Activated CD4-positive, alpha-beta T cell treated with anti-CD3 and anti-CD28 coated beads, Interleukin-2, amount 50 U/mL, for 1 hour (primary cell): ENCODE measurements around the gene TRIM44.

Experiments
- DNase-seq: peaks from one replicate; pipeline ENCODE4 v3.0.0-alpha.2; 2020

The TRIM44 gene

DNA sequence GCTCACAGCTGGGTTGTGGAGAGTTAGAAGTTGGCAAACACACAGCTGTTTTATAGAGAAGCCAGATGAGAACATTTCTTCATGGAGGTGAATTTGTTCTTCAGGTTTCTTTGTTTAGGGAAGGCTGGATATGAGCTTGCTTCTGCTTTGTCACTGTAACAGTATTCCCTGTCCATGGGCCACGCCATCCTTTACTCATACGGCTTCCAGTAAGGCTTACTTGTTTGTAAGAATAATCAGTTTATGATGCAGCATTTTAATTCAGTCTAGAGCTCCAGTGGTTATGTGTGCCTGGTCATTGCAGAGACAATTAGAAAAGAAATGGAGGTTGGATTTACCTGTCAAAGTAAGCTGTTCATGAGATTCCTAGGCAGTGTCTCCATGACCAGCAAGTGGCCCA is 131.8 kb downstream of the TRIM44 start:
- no peak for DNase-seq

DNA sequence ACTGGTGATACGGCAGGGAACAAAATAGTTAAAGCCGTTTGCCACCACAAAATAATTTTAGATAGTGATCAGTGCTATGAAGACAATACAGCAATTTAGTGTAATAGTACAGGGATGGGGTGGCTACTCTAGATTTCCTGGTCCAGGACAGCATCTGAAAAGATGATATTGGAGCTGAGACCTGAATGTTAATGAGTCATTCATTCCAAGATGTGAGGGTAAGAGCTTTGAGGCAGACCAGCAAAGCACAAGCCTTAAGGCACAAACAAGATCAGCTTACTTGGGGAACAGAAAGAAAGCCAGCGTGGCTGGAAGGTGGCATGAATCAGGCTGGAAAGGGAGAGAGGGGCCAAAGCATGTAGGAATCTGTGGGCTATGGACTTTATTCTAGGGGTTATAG is 132.3 kb downstream of the TRIM44 start:
- no peak for DNase-seq

GRCh38 chr11:35796562-35796961 is 134.0 kb downstream of the TRIM44 start:
- DNase-seq, result no peak

DNA sequence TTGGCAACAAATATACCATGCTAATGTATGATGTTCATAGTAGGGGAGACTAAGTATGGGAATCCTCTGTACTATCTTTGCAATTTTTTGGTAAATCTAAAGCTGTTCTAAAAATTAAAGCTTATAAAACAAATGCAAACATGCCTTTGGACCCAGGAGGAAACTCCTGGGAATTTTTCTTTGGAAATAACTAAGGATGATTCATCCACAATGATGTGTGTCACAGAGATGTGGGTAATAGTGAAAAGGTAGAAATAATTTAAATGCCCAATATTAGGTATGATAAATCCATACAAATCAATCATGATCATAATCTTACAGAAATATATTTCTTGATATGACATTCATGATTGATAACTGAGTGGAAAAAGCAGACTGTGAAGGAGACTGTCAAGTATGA is 135.8 kb downstream of the TRIM44 start:
- no peak for DNase-seq

DNA sequence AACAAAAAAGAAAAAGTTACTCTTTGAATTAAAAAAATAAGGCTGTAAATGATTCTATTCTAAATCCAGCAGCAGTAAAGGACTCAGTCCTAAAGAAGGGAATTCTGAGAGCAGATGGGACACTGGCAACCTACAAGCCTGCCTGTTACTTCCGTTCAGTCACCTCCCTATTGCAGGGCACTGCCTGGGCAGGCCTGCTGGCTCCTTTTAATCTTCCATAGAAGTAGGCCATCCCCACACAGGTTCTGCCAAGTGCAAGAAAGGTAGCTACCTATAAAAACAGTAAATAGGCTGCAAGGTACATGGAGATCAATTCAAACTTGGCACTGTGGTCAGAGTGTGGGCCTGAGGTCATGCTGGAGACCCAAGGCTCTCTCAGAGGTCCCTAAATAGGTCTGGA is 136.4 kb downstream of the TRIM44 start:
- DNase-seq, result no peak

- DNase-seq, result no peak
These were observed 137.1 kb downstream of the TRIM44 start for GRCh38 chr11:35799655-35800054.

- DNase-seq, result no peak
These were observed 138.7 kb downstream of the TRIM44 start for GRCh38 chr11:35800970-35801953.

DNA sequence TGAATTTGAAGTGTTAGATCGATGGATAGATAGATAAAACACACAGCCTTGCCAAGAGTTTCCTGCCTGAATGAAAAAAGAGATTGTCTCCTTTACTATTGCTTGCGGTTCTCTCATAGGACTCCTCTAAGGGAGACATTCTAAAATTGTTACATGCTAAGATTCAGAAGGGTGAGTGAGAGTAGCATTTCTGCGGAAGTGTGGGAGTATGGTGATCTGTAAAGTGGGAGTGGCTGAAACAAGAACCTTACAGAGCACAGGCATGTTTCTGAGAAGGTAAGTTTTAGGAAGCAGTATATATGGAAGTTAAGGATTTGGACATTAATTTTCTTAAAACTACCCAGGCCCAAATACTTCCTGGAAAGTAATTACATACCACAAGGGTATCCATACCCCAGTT is 139.6 kb downstream of the TRIM44 start:
- DNase-seq, result no peak

GRCh38 chr11:35802672-35803071 is 140.1 kb downstream of the TRIM44 start:
- DNase-seq, result no peak

GRCh38 chr11:35803115-35803514 is 140.5 kb downstream of the TRIM44 start:
- DNase-seq, result no peak

DNA sequence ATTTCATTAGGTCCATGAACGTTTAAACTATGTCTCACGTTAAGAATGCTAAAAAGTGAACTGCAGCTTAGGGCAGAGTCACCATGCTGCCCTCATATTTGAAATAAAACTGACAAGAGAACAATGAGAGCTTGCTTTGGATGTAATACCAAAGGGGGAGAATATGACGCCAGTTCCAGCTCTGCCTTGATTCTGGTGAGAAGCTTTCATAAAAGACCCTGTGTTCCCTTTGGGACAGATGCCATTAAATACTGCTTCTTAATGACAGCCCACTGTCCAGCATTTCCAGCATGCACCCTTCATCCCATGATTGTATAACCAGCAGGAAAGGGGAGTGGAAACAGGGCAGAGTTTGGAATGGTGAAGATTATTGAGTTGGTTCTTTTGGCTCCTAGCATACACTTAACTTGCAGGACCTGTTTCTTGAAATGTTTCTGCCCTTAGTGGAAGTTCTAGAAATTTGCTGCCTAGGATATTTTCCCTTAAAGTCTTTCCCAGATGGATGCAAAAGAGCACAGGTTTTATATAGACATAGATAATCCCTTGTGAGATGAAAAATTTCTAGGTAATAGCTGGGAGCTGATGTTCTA is 142.0 kb downstream of the TRIM44 start:
- DNase-seq, result no peak

- DNase-seq, result no peak
These were observed 147.0 kb downstream of the TRIM44 start for GRCh38 chr11:35809561-35809960.

- no peak for DNase-seq
These were observed 147.6 kb downstream of the TRIM44 start for GRCh38 chr11:35810045-35810645.

DNA sequence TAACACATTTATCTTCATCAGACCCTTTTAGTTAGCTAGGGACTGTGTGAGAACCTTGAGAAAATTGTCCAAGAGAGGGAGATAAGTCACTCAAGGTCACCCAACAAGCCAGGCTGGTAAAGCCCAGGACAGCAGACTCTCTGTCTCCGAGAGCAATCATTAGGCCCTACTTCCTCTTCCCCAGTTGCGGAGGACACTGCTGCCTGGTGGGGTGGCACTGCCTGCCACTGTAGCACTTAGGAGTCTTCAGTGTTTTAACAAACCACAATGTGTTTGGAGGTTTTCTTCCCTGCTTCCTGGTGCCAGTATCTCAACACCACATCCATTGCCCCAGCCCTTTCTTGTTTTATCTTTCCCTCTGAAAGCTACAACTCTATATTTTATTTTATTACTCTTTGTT is 149.2 kb downstream of the TRIM44 start:
- no peak for DNase-seq

DNA sequence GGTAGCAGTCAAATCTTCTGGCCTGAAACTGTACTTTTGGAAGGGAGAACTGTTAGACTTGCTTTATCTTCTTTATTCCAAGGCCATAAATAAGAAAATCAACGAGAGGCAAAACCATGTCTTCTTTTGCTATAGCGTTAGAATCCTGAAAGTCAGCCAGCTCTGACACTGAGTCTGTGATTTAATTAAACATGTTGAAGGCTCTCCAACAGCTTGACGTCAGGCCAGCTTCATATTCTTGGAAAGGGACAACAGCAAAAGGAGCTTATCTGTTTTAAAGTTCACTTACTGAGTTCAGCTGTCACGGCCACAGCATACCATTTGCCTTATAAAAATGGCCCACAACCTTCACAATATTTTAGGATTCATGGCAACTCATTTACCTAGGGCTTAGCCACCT is 150.3 kb downstream of the TRIM44 start:
- DNase-seq, result no peak

DNA sequence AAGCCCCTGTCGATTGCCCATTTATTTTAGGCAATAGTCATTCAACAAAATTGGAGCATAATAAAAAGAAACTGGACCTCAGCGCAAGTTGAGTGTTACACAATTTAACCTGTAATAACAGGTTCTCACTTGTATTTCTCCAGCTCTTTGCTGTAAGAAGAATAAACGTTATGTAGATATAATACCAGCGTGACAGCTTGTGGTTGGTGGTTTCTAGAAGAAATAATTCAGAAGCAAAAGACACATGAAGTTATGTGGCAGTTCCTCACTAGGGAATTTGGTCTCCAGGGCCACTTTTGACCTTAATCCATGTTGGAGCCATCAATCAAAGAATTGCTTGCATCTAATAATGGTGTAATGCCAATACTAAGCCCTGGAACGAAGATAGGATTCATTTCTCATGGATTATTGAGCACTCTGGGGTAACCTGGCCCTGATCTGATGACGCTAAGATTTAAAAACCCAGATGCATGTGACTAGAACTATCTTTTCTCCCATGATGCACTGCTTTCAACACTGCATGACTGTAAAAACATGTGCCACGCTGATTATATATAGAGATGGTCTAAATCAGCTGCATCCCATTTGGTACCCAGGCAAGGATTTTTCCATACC is 151.6 kb downstream of the TRIM44 start:
- no peak for DNase-seq

DNA sequence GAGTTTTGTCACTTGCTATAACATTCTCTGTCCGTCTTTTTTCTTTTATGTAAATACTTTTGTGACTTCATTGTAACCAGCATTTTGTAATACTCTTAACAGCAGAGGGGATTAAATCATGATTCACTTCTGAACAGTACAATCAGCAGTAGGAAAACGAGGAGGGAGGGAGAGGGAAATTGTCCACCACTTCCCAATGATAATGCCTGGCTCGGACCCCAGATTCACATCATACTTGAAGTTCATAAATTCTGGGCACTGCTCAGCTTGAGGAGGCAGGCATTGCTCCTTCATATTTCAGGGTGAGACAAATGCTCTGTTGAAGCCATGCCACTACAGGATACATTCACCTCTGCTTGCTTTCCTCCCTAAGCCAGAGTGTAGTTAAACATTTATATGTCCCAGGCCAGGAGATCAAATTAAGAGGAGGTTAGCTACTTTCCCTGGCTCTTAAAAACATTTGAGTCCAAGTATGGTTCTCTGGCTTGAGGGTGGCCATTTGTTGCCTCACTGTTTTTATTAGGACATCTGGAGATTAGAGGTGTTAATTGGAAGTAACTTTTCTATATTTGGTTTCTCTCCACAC is 152.2 kb downstream of the TRIM44 start:
- DNase-seq, result no peak

- DNase-seq, result no peak
These were observed 153.2 kb downstream of the TRIM44 start for GRCh38 chr11:35815556-35816315.

GRCh38 chr11:35820614-35821013 is 158.0 kb downstream of the TRIM44 start:
- no peak for DNase-seq

GRCh38 chr11:35822815-35823495 is 160.4 kb downstream of the TRIM44 start:
- DNase-seq, result no peak

DNA sequence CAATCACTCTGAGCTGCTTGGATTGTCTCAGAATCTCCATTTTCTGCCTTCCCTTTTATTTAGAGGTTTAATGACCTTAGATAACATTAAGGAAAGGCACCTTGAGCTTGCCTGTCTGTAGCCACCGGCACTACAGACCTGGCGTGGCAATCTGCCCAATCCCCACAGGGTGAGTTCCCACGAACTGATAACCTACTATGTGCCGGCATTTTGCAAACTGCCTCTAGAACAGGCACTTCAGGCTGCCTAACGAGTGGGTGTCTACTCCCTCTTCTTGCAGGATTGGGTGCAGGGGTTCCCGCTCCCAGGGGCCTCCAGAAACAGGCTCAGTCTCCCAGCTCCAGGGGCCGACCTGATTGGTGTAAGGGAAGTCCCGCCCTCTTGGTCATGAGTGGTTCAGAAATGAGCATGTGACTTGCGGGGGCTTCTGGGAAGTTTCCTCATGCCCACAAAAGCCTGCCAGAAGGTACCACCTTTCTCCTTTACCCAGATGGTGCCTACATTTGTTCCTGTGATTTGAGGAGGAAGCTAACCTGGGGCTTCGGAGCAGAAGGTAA is 161.2 kb downstream of the TRIM44 start:
- no peak for DNase-seq
